H9 (cell line): Measurements from ENCODE around the gene PARVB. TPM values are rescaled to one million over a fixed set of nuclear protein-coding genes. Genes with fewer than 3 reads are reported as not detected.

Experiments
- DNase-seq: peaks from one replicate; pipeline ENCODE4 v3.0.0-alpha.2; 2017
- H2AFZ ChIP-seq: one replicate; pipeline ENCODE4 v1.6.1; 2013; ENCODE audit warnings: mild to moderate bottlenecking, low read length, control low read depth, moderate library complexity
- H2AK5ac ChIP-seq: 2 replicates; pipeline ENCODE4 v1.6.1; 2013; ENCODE audit warnings: low read length, control low read depth, mixed read lengths; ENCODE audit not compliant: insufficient read length
- H2BK120ac ChIP-seq: one replicate; pipeline ENCODE4 v1.6.1; 2013; ENCODE audit warnings: low read depth, mild to moderate bottlenecking, low read length, control low read depth, inconsistent platforms; ENCODE audit not compliant: poor library complexity, severe bottlenecking
- H2BK12ac ChIP-seq: 2 replicates; pipeline ENCODE4 v1.6.1; 2013; ENCODE audit warnings: low read length, control low read depth, mixed read lengths, low read depth; ENCODE audit not compliant: insufficient read length
- H2BK15ac ChIP-seq: 2 replicates; pipeline ENCODE4 v1.6.1; 2013; ENCODE audit warnings: low read depth, low read length, control low read depth
- H2BK20ac ChIP-seq: one replicate; pipeline ENCODE4 v1.6.1; 2013; ENCODE audit warnings: low read depth, mild to moderate bottlenecking, low read length, control low read depth, inconsistent platforms; ENCODE audit not compliant: poor library complexity, severe bottlenecking
- H2BK5ac ChIP-seq: 2 replicates; pipeline ENCODE4 v1.6.1; 2013; ENCODE audit warnings: low read length, control low read depth, mixed read lengths; ENCODE audit not compliant: insufficient read length
- H3K14ac ChIP-seq: 2 replicates; pipeline ENCODE4 v1.6.1; 2013; ENCODE audit warnings: low read length, control low read depth; ENCODE audit not compliant: insufficient read depth
- H3K18ac ChIP-seq: 2 replicates; pipeline ENCODE4 v1.6.1; 2013; ENCODE audit warnings: low read depth, mild to moderate bottlenecking, mixed read lengths, low read length, control low read depth; ENCODE audit not compliant: insufficient read length
- H3K23ac ChIP-seq: 2 replicates; pipeline ENCODE4 v1.6.1; 2013; ENCODE audit warnings: low read length, control low read depth, mixed read lengths, low read depth; ENCODE audit not compliant: insufficient read length
- H3K23me2 ChIP-seq: 2 replicates; pipeline ENCODE4 v1.6.1; 2013; ENCODE audit warnings: low read depth, mild to moderate bottlenecking, mixed read lengths, low read length, control low read depth; ENCODE audit not compliant: insufficient read length, poor library complexity, severe bottlenecking
- H3K27ac ChIP-seq: 2 replicates; pipeline ENCODE4 v1.5.1; 2013; ENCODE audit warnings: low read length, control low read depth, mixed read lengths, low read depth; ENCODE audit not compliant: insufficient read length
- H3K27me3 ChIP-seq: 2 replicates; pipeline ENCODE4 v1.6.1; 2013; ENCODE audit warnings: low read length, control low read depth, inconsistent platforms; ENCODE audit not compliant: insufficient read depth
- H3K4ac ChIP-seq: 2 replicates; pipeline ENCODE4 v1.6.1; 2013; ENCODE audit warnings: low read depth, mild to moderate bottlenecking, control low read depth, inconsistent platforms, low read length, moderate library complexity
- H3K4me1 ChIP-seq: 2 replicates; pipeline ENCODE4 v1.6.1; 2013; ENCODE audit warnings: low read length, control low read depth, inconsistent platforms; ENCODE audit not compliant: insufficient read depth
- H3K4me2 ChIP-seq: 2 replicates; pipeline ENCODE4 v1.6.1; 2013; ENCODE audit warnings: low read length, control low read depth, mixed read lengths; ENCODE audit not compliant: insufficient read length, insufficient read depth
- H3K56ac ChIP-seq: 2 replicates; pipeline ENCODE4 v1.6.1; 2013; ENCODE audit warnings: low read depth, mild to moderate bottlenecking, mixed read lengths, low read length, control low read depth; ENCODE audit not compliant: insufficient read length
- H3K79me1 ChIP-seq: 2 replicates; pipeline ENCODE4 v1.6.1; 2013; ENCODE audit warnings: low read depth, mild to moderate bottlenecking, moderate library complexity, low read length, control low read depth, inconsistent platforms; ENCODE audit not compliant: insufficient read depth, poor library complexity, severe bottlenecking
- H3K79me2 ChIP-seq: 2 replicates; pipeline ENCODE4 v1.6.1; 2013; ENCODE audit warnings: low read length, control low read depth, inconsistent platforms; ENCODE audit not compliant: insufficient read depth
- H3K9ac ChIP-seq: 2 replicates; pipeline ENCODE4 v1.6.1; 2013; ENCODE audit warnings: low read length, control low read depth, mixed read lengths; ENCODE audit not compliant: insufficient read length; ENCODE audit errors: extremely low read depth
- H3K9me3 ChIP-seq: one replicate; pipeline ENCODE4 v1.6.1; 2013; ENCODE audit warnings: low read depth, low read length, inconsistent platforms; ENCODE audit not compliant: control insufficient read depth
- H3T11ph ChIP-seq: one replicate; pipeline ENCODE4 v1.6.1; 2013; ENCODE audit warnings: mild to moderate bottlenecking, low read length, control low read depth, inconsistent platforms
- H4K20me1 ChIP-seq: one replicate; pipeline ENCODE4 v1.6.1; 2013; ENCODE audit not compliant: control insufficient read depth, insufficient read length, insufficient read depth
- H4K5ac ChIP-seq: 2 replicates; pipeline ENCODE4 v1.6.1; 2013; ENCODE audit warnings: low read depth, mild to moderate bottlenecking, mixed read lengths, low read length, control low read depth; ENCODE audit not compliant: insufficient read length
- H4K8ac ChIP-seq: replicated peaks from 2 replicates; pipeline ENCODE4 v1.6.1; 2013; ENCODE audit warnings: low read length, control low read depth, mixed read lengths, low read depth; ENCODE audit not compliant: insufficient read length
- H4K91ac ChIP-seq: 2 replicates; pipeline ENCODE4 v1.6.1; 2013; ENCODE audit warnings: low read depth, mild to moderate bottlenecking, moderate library complexity, mixed read lengths, low read length, control low read depth; ENCODE audit not compliant: insufficient read length
- H3K27ac Mint-ChIP-seq, 3 experiments: 2 replicates in 2 of 3; 3 replicates in 1 of 3; pipeline ENCODE4 v1.8.0; 2020 to 2021; ENCODE audit warnings: mixed read lengths in 3 of 3, mild to moderate bottlenecking in 1 of 3, moderate library complexity in 1 of 3
- H3K27me3 Mint-ChIP-seq: 2 replicates; pipeline ENCODE4 v1.8.0; 2021; ENCODE audit warnings: low read depth, mild to moderate bottlenecking, moderate library complexity, mixed read lengths
- H3K36me3 Mint-ChIP-seq, 3 experiments: 2 replicates in 2 of 3; 3 replicates in 1 of 3; pipeline ENCODE4 v1.8.0; 2020 to 2021; ENCODE audit warnings: low read depth in 3 of 3, mixed read lengths in 3 of 3; ENCODE audit not compliant: insufficient read depth in 1 of 3
- H3K4me1 Mint-ChIP-seq, 2 experiments: 2 replicates each; pipeline ENCODE4 v1.8.0; 2020; ENCODE audit warnings: mixed read lengths in 2 of 2
- H3K4me3 Mint-ChIP-seq, 2 experiments: 2 replicates in 1 of 2; 3 replicates in 1 of 2; pipeline ENCODE4 v1.8.0; 2020 to 2021; ENCODE audit warnings: mild to moderate bottlenecking in 2 of 2, mixed read lengths in 2 of 2, moderate library complexity in 1 of 2
- H3K9me3 Mint-ChIP-seq, 2 experiments: 2 replicates in 1 of 2; 3 replicates in 1 of 2; pipeline ENCODE4 v1.8.0; 2020; ENCODE audit warnings: mild to moderate bottlenecking in 2 of 2, mixed read lengths in 2 of 2, moderate library complexity in 1 of 2
- CTCF ChIP-seq: fragments of 200-600 bp; sonication (generic); conservative IDR thresholded peaks from 3 replicates; pipeline ENCODE4 v1.8.0; 2021; ENCODE audit warnings: antibody characterized with exemption, mild to moderate bottlenecking
- WGBS: extraction: QIAGEN DNeasy Blood & Tissue Kit; methylation state at CpG from one replicate; pipeline ENCODE4 v1.1.7; 2013; ENCODE audit warnings: missing lambda C conversion rate, low lambda C conversion rate, mixed read lengths; ENCODE audit not compliant: insufficient read length; ENCODE audit errors: extremely low coverage; 5-methylcytosine and 5-hydroxymethylcytosine counted together
- total RNA-seq: library from RNA; stranded (reverse); gene quantifications from 2 replicates; pipeline ENCODE4 v1.2.1, GENCODE V29; 2021

PARVB gene
- total RNA-seq, 1 experiment from 2014 or later = 15.6 TPM

- no peaks in the 10 kb centered on the region for H4K20me1 ChIP-seq
- no peak overlapping the region for H2AFZ ChIP-seq
- Mint-ChIP-seq H3K4me3 (no peak overlapping the region), H3K36me3 (peaks cover 44 to 90% (median 80%) of the 10 kb centered on the region in 3 experiments; a peak in 6 of 7 replicates), H3K9me3 (no peaks in the 10 kb centered on the region; a peak in 1 of 5 replicates), H3K27ac (no peak overlapping the region; a peak in 1 of 7 replicates), H3K4me1 (no peaks in the 10 kb centered on the region), H3K27me3 (no peaks in the 10 kb centered on the region)
- no peak for TF ChIP-seq CTCF
- H2BK15ac ChIP-seq = no peak overlapping the region
- no peak overlapping the region for H2BK12ac ChIP-seq
- H3K56ac ChIP-seq = no peak overlapping the region
- H3K4me2 ChIP-seq = no peak overlapping the region
- H3K79me2 ChIP-seq = no peaks in the 10 kb centered on the region
- no peaks in the 10 kb centered on the region for H3K9me3 ChIP-seq
- H3T11ph ChIP-seq = no peak overlapping the region
- no peak for DNase-seq
- H3K79me1 ChIP-seq = no peaks in the 10 kb centered on the region
- no peak overlapping the region; the same call in 1 of the 2 replicates for H3K14ac ChIP-seq
- no peak overlapping the region for H2BK5ac ChIP-seq
- no peak overlapping the region for H3K27ac ChIP-seq
- no peak overlapping the region for H4K8ac ChIP-seq
- H2BK20ac ChIP-seq = no peak overlapping the region
- no peak overlapping the region for H4K91ac ChIP-seq
- H3K27me3 ChIP-seq = no peaks in the 10 kb centered on the region
- no peak overlapping the region for H3K9ac ChIP-seq
- no CpG with 5 or more reads among the region's 19 CpGs for WGBS
- H3K23me2 ChIP-seq = no peaks in the 10 kb centered on the region
- H2AK5ac ChIP-seq = no peak overlapping the region
- H4K5ac ChIP-seq = no peak overlapping the region
- no peak overlapping the region for H2BK120ac ChIP-seq
- no peak overlapping the region for H3K18ac ChIP-seq
- no peak overlapping the region for H3K23ac ChIP-seq
- no peaks in the 10 kb centered on the region for H3K4me1 ChIP-seq
- H3K4ac ChIP-seq = no peak overlapping the region
Observed at GRCh38 chr22:43976861-43977795, 47.0 kb upstream of the PARVB start.
